Testis (tissue), 2 donors: ENCODE data around the gene TSPAN13.

Experiments
- CTCF ChIP-seq, 3 experiments: fragments of 450-650 bp in 2 of 3; fragments of 200-600 bp in 1 of 3; sonication (generic) in 1 of 3; IDR thresholded peaks; one replicate each; pipeline ENCODE4 v1.5.1; 2016 to 2019; ENCODE audit warnings: antibody characterized with exemption in 3 of 3, mild to moderate bottlenecking in 2 of 3, moderate library complexity in 1 of 3
- POLR2A ChIP-seq: fragments of 450-650 bp; IDR thresholded peaks from one replicate; pipeline ENCODE4 v1.6.1; 2017; ENCODE audit warnings: antibody characterized with exemption, mild to moderate bottlenecking, moderate library complexity

GRCh38 chr7:16758631-16759611, 5.4 kb downstream of the TSPAN13 start:
- TF ChIP-seq POLR2A (no peak), CTCF (IDR thresholded peaks at IDR 0.05) (no peak)
